ENCODE results near the gene VAMP5.
"Not testable (repeated sequence)": the region's sequence is repeated elsewhere in the genome, so short reads cannot be mapped to it uniquely, and the experiment has no call there.

VAMP5 gene

DNA sequence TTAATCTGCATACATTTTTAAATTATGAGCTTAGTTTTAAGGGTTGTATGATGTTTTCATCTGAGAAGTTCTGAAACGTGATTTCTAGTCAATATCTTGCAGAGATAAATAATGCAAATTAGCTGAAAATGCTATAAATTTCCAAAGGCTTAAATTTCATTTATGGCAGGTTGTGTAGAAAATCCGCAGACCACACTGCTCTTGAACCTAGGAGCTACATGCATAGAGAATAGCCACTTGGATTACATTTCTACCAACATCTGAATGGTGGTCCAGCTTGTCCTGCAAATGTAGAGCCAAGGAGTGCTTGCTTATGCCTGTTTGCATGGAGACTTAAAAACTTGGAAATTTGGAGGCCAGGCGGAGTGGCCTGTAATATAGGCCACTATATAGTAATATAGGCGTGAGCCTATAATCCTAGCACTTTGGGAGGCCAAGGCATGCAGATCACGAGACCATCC lies 38.4 kb upstream of the VAMP5 start:
- Mint-ChIP-seq H3K4me1 (peaks cover 8% of the 10 kb centered on the region), H3K9me3 (no peaks in the 10 kb centered on the region), H3K36me3 (peaks cover 23% of the 10 kb centered on the region), H3K27me3 (no peaks in the 10 kb centered on the region), H3K27ac (no peak overlapping the region), H3K4me3 (no peak overlapping the region)
- no peak for ATAC-seq (ENCODE audit: low read depth)
- DNase-seq (ENCODE audit: low spot score in 2 of 2): no peak

DNA sequence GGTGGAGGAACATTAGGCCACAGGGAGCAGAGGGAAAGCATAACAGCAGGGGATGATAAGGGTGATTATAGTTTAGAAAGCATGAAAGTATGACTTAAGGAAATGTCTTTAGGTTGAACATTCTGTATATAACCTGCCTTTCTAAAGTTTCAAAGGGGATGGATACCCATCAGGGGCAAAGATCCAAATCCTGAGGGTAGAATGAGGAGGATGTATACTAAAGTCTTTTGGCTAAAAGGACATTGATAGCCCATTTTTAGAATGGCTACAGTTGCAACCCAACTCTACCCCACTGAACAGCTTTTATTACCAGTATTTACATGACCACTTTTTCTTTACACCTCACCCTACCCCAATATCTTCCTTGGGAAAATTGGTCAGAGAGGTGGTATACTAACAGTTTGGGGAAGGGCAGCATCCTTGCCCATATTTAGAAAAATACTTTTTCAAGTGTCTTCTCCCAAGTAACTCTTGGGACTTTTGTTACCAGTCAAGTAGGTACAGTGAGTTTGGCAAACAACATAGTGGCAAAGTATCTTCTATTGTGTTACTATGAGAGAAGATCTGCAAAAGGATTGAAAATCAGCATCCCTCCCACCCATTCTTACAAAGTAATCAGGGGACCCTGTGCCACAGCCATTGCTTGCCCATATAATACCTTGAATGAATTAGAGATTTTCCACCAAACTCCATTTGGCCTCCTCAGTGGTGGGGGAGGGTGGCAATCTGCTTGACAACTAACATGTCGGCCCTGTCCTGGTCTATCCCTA lies 37.0 kb upstream of the VAMP5 start:
- no peaks in the 10 kb centered on the region for H3K27me3 Mint-ChIP-seq
- H3K36me3 Mint-ChIP-seq: peaks cover 20% of the 10 kb centered on the region
- no peaks in the 10 kb centered on the region for H3K9me3 Mint-ChIP-seq
- H3K4me1 Mint-ChIP-seq: peaks cover 12% of the 10 kb centered on the region
- DNase-seq (ENCODE audit: low spot score in 2 of 2) (no peak), ATAC-seq (ENCODE audit: low read depth) (no peak)
- H3K4me3 Mint-ChIP-seq: no peak overlapping the region
- H3K27ac Mint-ChIP-seq: no peak overlapping the region

DNA sequence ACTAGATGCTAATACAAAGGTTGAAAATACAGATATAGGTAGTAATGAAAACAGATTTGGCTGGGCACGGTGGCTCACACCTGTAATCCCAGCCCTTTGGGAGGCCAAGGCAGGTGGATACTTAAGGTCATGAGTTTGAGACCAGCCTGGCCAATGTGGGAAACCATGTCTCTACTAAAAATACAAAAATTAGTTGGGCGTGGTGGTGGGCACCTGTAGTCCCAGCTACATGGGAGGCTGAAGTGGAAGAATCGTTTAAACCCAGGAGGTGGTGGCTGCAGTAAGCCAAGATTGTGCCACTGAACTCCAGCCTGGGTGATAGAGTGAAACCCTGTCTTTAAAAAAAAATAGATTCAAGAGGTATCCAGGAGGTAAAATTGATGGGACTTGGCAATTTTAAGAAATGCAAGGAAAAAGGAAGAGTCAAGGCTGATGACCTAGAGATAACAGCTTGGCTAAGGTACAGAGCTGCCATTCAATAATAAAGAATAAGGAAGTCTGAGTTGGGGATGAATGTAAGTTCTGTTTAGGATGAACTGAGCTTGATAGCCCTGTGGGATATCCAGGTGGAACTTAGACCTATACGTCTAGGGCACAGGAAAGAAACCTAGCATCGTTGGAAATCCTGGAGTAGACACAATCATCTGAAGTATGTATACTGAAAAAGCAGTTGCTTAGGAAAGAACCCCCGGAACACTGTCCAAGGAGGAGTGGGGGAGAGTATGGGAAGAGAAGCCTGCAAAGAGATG lies 36.2 kb upstream of the VAMP5 start:
- Mint-ChIP-seq H3K4me1 (peaks cover 10% of the 10 kb centered on the region), H3K27ac (peak overlapping the region; percentile 86), H3K36me3 (peaks cover 13% of the 10 kb centered on the region), H3K27me3 (no peaks in the 10 kb centered on the region), H3K4me3 (no peak overlapping the region), H3K9me3 (no peaks in the 10 kb centered on the region)
- DNase-seq (ENCODE audit: low spot score in 2 of 2) (no peak), ATAC-seq (ENCODE audit: low read depth) (no peak)

DNA sequence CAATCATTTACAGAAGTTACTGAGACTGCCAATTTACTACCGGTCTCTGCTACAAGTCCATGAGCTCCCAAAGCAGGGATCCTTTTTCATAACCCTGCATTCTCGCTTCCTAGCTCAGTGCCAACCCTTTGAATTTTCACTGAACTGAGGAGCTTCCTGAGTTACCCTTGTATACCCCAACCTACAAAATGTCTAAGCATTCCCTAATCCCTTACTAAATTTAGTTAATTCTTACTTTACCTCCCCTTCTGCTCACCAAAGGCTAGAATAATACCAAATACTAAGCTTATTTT lies 35.7 kb upstream of the VAMP5 start:
- H3K9me3 Mint-ChIP-seq: no peaks in the 10 kb centered on the region
- H3K27ac Mint-ChIP-seq: peak overlapping the region; percentile 86
- no peak for ATAC-seq (ENCODE audit: low read depth)
- no peaks in the 10 kb centered on the region for H3K27me3 Mint-ChIP-seq
- H3K4me3 Mint-ChIP-seq: no peak overlapping the region
- peaks cover 10% of the 10 kb centered on the region for H3K4me1 Mint-ChIP-seq
- H3K36me3 Mint-ChIP-seq: peaks cover 11% of the 10 kb centered on the region
- DNase-seq (ENCODE audit: low spot score in 2 of 2): no peak

DNA sequence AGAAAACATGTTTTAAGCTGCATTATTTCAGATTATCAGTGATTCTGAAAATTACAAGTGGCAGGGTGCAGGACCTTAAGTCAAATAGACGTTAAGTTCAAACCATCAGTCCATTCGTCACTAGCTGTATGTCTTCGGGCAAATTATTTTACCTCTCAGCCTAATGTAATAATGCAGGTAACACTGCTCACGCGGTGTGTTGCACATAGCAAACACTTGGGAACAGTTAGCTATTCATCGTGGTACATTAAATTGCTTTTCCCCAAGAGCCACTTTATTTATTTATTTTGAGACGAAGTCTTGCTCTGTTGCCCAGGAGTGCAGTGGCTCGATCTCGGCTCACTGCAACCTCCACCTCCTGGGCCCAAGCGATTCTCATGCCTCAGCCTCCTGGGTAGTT lies 35.1 kb upstream of the VAMP5 start:
- no peak overlapping the region for H3K4me3 Mint-ChIP-seq
- no peaks in the 10 kb centered on the region for H3K27me3 Mint-ChIP-seq
- ATAC-seq (ENCODE audit: low read depth) (no peak), DNase-seq (ENCODE audit: low spot score in 2 of 2) (no peak)
- H3K27ac Mint-ChIP-seq: no peak overlapping the region
- H3K36me3 Mint-ChIP-seq: peaks cover 11% of the 10 kb centered on the region
- peaks cover 8% of the 10 kb centered on the region for H3K4me1 Mint-ChIP-seq
- no peaks in the 10 kb centered on the region for H3K9me3 Mint-ChIP-seq

DNA sequence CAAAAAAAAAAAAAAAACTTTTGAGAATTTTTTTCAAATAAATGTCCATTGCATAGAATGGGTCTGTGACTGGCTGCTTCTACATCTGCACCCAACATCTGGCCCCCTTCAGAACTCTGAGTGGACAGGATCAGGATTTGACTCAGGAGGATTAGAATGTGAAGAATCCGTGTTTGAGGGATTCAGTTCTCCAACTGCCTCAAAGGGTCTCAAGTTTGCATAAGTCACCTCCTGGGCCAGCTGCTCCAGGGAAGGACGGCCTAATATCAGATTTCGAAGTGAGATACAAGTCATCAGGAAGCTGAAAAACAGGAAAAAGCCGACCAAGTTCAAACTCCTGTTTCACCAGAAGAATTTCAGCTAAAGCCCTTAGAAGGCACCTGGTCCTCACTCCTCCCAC lies 34.4 kb upstream of the VAMP5 start:
- H3K9me3 Mint-ChIP-seq: no peaks in the 10 kb centered on the region
- DNase-seq (ENCODE audit: low spot score in 2 of 2) (no peak), ATAC-seq (ENCODE audit: low read depth) (no peak)
- H3K36me3 Mint-ChIP-seq: peaks cover 10% of the 10 kb centered on the region
- no peaks in the 10 kb centered on the region for H3K27me3 Mint-ChIP-seq
- no peak overlapping the region for H3K27ac Mint-ChIP-seq
- peaks cover 5% of the 10 kb centered on the region for H3K4me1 Mint-ChIP-seq
- no peak overlapping the region for H3K4me3 Mint-ChIP-seq

DNA sequence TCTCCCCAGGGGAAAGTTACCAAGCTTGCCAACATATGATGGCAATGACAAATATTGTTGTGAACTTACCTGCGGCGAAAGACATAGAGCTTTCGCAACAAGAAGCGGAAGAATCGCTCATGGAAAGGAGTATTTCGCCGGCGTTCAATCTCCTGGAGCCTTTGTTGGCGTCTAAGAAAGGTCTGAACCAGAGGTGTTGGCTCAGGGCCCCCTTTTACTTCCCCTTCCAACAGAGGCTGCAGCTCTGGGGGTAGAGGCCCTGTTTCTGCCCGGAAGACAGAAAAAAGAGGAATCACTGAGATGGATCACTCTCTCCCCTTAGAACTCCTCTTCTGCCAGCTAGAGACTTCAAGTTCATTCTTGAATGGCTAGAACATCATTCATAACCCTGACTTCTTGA lies 33.7 kb upstream of the VAMP5 start:
- Mint-ChIP-seq H3K4me1 (peaks cover 5% of the 10 kb centered on the region), H3K4me3 (no peak overlapping the region), H3K9me3 (no peaks in the 10 kb centered on the region), H3K27ac (no peak overlapping the region), H3K27me3 (no peaks in the 10 kb centered on the region), H3K36me3 (peaks cover 15% of the 10 kb centered on the region)
- ATAC-seq (ENCODE audit: low read depth): no peak
- DNase-seq (ENCODE audit: low spot score in 2 of 2): no peak

DNA sequence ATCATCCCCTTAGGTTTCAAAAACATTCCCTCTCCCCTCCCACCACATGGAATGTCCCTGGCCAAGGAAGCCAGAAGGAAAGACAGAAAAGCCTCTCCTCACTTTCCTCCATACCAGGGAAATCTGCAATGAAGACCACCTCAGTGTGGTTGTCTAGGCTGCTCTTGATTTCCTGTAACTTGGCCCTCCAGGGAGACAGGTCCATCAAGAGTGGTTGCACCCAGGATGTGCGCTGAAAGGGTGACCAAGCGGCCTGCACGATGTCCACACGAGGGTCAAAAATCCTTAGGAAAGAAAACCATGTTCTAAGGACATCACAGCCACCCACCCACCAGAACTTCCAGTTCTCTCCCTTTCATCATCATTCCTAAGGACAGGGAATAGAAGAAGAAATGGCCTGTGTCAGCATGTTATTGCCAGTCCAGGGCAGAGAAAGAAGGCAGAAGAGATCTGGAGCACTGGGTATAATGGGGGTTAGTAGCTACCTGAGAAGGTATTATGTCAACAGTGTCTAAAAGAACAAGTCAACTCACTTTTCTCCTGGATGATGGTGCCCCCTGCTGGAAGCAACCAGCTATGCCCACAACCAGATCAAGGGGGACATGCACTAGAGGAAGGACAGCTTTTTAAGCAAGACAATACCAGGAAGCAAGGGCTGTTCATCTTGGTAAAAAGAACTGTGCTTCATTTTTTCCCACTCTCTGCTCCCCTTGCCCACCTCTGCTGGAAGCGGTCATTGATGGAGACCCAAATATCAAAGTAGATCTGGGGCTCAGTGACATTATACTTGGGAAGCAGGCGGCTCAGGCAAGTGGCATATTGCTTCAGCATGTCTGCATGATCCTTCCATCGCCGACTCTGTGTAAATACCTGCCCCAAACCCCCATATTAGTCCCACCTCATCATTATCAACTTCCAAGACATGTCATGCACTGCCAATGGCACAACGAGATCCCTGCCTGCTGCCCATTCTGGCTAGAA lies 32.2 kb upstream of the VAMP5 start:
- Mint-ChIP-seq H3K27me3 (no peaks in the 10 kb centered on the region), H3K4me1 (peaks cover 5% of the 10 kb centered on the region), H3K9me3 (no peaks in the 10 kb centered on the region), H3K27ac (no peak overlapping the region), H3K36me3 (peaks cover 16% of the 10 kb centered on the region), H3K4me3 (no peak overlapping the region)
- ATAC-seq (ENCODE audit: low read depth): peak; percentile 99
- peak; percentile 86 to 89 for DNase-seq (ENCODE audit: low spot score in 2 of 2)

DNA sequence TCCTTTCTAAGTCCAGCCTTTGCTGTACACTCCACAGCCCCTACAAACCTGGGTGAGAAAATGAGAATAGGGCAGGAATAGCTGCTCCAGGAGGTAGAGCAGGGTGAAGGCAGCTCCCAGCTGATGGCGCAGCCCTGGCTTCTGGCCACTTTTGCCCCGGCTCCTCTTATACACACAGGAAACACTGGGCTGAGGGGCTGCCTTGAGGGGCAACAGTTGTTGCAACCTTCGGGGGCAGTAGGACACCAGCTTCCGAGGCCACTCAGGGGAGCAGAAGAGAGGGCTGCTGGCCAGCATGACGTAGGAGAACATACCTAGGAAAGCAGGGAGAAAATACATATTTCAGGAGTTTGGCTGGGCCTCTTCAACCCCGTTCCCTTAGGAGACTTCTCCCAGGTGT lies 31.0 kb upstream of the VAMP5 start:
- Mint-ChIP-seq H3K9me3 (no peaks in the 10 kb centered on the region), H3K4me1 (peaks cover 5% of the 10 kb centered on the region), H3K4me3 (no peak overlapping the region), H3K36me3 (peaks cover 18% of the 10 kb centered on the region), H3K27ac (no peak overlapping the region), H3K27me3 (no peaks in the 10 kb centered on the region)
- ATAC-seq (ENCODE audit: low read depth) (no peak), DNase-seq (ENCODE audit: low spot score in 2 of 2) (no peak)

DNA sequence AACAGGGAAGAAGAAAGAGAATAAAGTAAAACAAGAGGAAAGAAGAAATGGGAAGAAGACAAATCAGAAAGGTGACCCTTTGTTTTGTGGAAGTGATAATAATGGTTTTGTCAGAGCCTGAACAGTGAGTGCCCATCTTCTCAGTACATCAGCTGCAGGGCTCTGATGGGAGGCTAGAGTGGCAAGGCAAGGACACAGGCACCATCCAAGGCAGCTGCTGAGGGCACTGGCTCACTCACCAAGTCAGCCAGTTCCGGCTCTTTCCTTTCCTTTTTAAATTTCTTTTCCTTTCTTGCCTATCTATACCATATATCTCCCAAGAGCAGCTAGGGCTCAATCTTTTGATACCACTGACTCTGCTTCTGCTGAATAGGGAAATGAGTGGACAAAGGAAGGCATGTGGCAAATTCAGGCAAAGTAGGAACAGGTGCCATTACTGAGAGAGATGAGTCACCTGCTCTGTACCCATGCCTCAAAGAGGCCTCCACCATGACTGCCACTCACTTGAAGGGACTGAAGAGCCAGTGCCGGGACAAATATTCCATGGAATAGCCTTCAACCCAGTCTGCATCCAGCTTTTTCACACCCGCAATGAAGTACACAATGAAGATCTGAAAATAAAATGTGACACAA lies 29.1 kb upstream of the VAMP5 start:
- no peak overlapping the region for H3K27ac Mint-ChIP-seq
- ATAC-seq (ENCODE audit: low read depth): no peak

DNA sequence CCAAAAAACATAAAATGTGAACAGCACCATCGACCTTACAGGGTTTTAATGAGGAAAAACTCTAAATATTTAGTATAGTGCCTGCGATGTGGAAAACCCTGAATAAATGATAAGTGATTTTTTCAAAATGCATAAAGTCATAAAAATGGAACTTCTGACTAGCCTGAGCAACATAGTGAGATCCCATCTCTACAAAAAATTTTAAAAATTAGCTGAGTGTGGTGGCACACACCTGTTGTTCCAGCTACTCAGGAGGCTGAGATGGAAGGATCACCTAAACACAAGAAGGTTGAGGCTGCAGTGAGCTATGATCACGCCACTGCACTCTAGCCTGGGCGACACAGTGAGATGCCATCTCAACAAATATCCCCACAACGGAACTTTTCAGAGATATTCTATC lies 27.1 kb upstream of the VAMP5 start:
- no peaks in the 10 kb centered on the region for H3K9me3 Mint-ChIP-seq
- H3K36me3 Mint-ChIP-seq: peaks cover 16% of the 10 kb centered on the region
- H3K4me3 Mint-ChIP-seq: no peak overlapping the region
- DNase-seq (ENCODE audit: low spot score in 2 of 2): no peak
- H3K27ac Mint-ChIP-seq: no peak overlapping the region
- peaks cover 10% of the 10 kb centered on the region for H3K4me1 Mint-ChIP-seq
- H3K27me3 Mint-ChIP-seq: no peaks in the 10 kb centered on the region
- ATAC-seq (ENCODE audit: low read depth): no peak

More for the DNA sequence above, 29.1 kb upstream of the VAMP5 start:
- Mint-ChIP-seq H3K4me3 (no peak overlapping the region), H3K36me3 (peaks cover 18% of the 10 kb centered on the region), H3K27me3 (no peaks in the 10 kb centered on the region), H3K9me3 (no peaks in the 10 kb centered on the region), H3K4me1 (peaks cover 7% of the 10 kb centered on the region)
- DNase-seq (ENCODE audit: low spot score in 2 of 2): no peak

DNA sequence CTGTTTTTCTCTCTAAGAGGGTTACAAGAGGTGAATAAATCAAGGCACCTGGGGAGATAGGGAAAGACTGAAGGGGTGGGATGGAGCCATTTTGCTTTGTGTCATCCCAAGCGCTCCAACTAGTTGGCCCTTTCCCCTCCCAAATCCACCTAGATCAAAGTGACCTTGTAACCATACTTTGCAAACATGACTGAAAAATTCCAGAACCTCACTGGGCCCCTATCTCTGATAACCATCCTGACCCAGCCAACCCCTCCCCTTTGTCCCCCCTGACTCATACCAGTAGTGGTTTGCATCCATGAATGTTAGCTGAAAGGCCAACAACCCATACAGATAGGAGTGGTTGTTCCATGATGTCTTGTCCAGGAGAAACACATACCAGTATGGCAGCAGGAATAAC lies 26.1 kb upstream of the VAMP5 start:
- no peak overlapping the region for H3K27ac Mint-ChIP-seq

DNA sequence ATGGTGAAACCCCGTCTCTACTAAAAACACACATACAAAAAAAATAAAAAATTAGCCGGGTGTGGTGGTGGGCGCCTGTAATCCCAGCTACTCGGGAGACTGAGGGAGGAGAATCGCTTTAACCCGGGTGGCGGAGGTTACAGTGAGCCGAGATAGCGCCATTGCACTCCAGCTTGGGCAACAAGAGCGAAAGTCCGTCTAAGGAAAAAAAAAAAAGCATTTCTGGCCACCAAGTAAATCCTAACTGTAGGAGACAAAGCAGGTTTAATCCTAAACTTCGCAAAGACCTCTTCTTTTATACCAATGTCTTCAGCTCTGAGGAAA lies 23.9 kb upstream of the VAMP5 start:
- H3K36me3 Mint-ChIP-seq; H3K27me3 Mint-ChIP-seq; H3K9me3 Mint-ChIP-seq; ATAC-seq (ENCODE audit: low read depth); DNase-seq (ENCODE audit: low spot score in 2 of 2): not testable (repeated sequence)
- Mint-ChIP-seq H3K27ac (peak overlapping the region; percentile 96), H3K4me3 (peak overlapping the region; percentile 98), H3K4me1 (peaks cover 12% of the 10 kb centered on the region)

More for the DNA sequence above, 26.1 kb upstream of the VAMP5 start:
- no peak for ATAC-seq (ENCODE audit: low read depth)
- Mint-ChIP-seq H3K27me3 (no peaks in the 10 kb centered on the region), H3K4me1 (peaks cover 8% of the 10 kb centered on the region), H3K9me3 (no peaks in the 10 kb centered on the region), H3K4me3 (no peak overlapping the region), H3K36me3 (peaks cover 13% of the 10 kb centered on the region)
- no peak for DNase-seq (ENCODE audit: low spot score in 2 of 2)
